Endodermal cell (in vitro differentiated cells): Measurements from ENCODE around the gene ZNF516. TPM values are rescaled to one million over a fixed set of nuclear protein-coding genes. Genes with fewer than 3 reads are reported as not detected.

Experiments used
- DNase-seq: peaks from one replicate; pipeline ENCODE4 v3.0.0-alpha.2; 2017
- H3K27ac ChIP-seq: 2 replicates; pipeline ENCODE4 v1.5.1; 2013; ENCODE audit warnings: mild to moderate bottlenecking, low read depth, low read length, moderate library complexity
- H3K27me3 ChIP-seq: 2 replicates; pipeline ENCODE4 v1.6.1; 2013; ENCODE audit warnings: mild to moderate bottlenecking, low read length, moderate library complexity; ENCODE audit not compliant: insufficient read depth, control insufficient read depth, poor library complexity, severe bottlenecking
- H3K36me3 ChIP-seq: 2 replicates; pipeline ENCODE4 v1.7.0; 2013; ENCODE audit warnings: mild to moderate bottlenecking, low read length, moderate library complexity; ENCODE audit not compliant: control insufficient read depth, insufficient read depth
- H3K4me1 ChIP-seq: one replicate; pipeline ENCODE4 v1.7.0; 2013; ENCODE audit warnings: low read length; ENCODE audit not compliant: control insufficient read depth, insufficient read depth
- H3K4me3 ChIP-seq: 2 replicates; pipeline ENCODE4 v1.5.1; 2013; ENCODE audit warnings: mild to moderate bottlenecking, low read length, moderate library complexity
- H3K9ac ChIP-seq: 2 replicates; pipeline ENCODE4 v1.6.1; 2013; ENCODE audit warnings: mild to moderate bottlenecking, low read length, moderate library complexity; ENCODE audit not compliant: poor library complexity, severe bottlenecking; ENCODE audit errors: extremely low read depth
- H3K9me3 ChIP-seq: 2 replicates; pipeline ENCODE4 v1.6.1; 2013; ENCODE audit warnings: mild to moderate bottlenecking, low read length, moderate library complexity; ENCODE audit not compliant: control insufficient read depth
- H3K27ac Mint-ChIP-seq: 2 replicates; pipeline ENCODE4 v1.8.0; 2020; ENCODE audit warnings: mixed read lengths
- H3K27me3 Mint-ChIP-seq: 2 replicates; pipeline ENCODE4 v1.8.0; 2021; ENCODE audit warnings: mild to moderate bottlenecking, mixed read lengths; ENCODE audit not compliant: insufficient read depth
- H3K36me3 Mint-ChIP-seq: 2 replicates; pipeline ENCODE4 v1.8.0; 2020; ENCODE audit warnings: low read depth, mixed read lengths
- H3K4me1 Mint-ChIP-seq: 2 replicates; pipeline ENCODE4 v1.8.0; 2020; ENCODE audit warnings: mixed read lengths
- H3K4me3 Mint-ChIP-seq: 2 replicates; pipeline ENCODE4 v1.8.0; 2020; ENCODE audit warnings: mild to moderate bottlenecking, moderate library complexity, mixed read lengths
- H3K9me3 Mint-ChIP-seq: 2 replicates; pipeline ENCODE4 v1.8.0; 2020; ENCODE audit warnings: mild to moderate bottlenecking, mixed read lengths
- WGBS, 2 experiments: methylation state at CpG; one replicate each; pipeline versions ENCODE4 v1.1.5 to v1.1.7; 2013; ENCODE audit warnings: missing lambda C conversion rate in 2 of 2, mixed read lengths in 1 of 2; ENCODE audit not compliant: insufficient coverage in 1 of 2, insufficient read length in 1 of 2; 5-methylcytosine and 5-hydroxymethylcytosine counted together
- total RNA-seq, 2 donors: library from RNA; stranded (reverse); fragmentation: NEBNext Ultra II Directional in 1 of 2; extraction: Animal tissue kit (Norgen Biotek cat#: 25700) in 1 of 2; gene quantifications; 2 replicates in 1 of 2; 3 replicates in 1 of 2; pipeline ENCODE4 v1.2.1, GENCODE V29; 2021
- TF ChIP-seq, protein P1 (sequence below): fragments of 200-600 bp; sonication (generic); conservative IDR thresholded peaks from 2 replicates; pipeline ENCODE4 v1.5.0; 2021; ENCODE audit warnings: antibody characterized with exemption, mild to moderate bottlenecking

ZNF516 gene
- total RNA-seq, 2 donors from 2014 or later: 60.2 to 77.9 TPM

DNA sequence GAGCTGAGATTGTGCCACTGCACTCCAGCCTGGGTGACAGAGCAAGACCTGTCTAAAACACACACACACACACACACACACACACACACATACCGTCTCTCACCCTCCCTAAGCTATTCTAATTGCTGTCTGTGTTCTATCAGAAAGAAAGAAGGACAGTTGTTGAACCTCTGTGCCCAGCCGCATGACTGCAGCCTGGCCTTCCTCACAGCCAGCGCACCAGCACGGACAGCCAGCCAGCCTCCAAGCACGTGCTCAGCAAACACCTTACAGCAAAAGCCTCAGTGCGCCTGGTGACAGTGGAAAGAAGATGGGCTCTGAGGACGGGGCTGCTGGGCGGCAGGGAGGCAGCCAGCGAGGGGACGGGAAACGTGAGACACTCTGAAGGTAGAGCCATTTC, 58.0 kb downstream of the ZNF516 start:
- H3K27me3 Mint-ChIP-seq: no peaks in the 10 kb centered on the region
- DNase-seq: peak; percentile 34
- H3K36me3 ChIP-seq: peaks cover 39% of the 10 kb centered on the region
- H3K27me3 ChIP-seq: no peaks in the 10 kb centered on the region
- H3K9me3 Mint-ChIP-seq: no peaks in the 10 kb centered on the region
- H3K4me1 Mint-ChIP-seq: no peaks in the 10 kb centered on the region
- H3K4me3 ChIP-seq: no peak overlapping the region
- H3K27ac Mint-ChIP-seq: no peak overlapping the region
- 88 to 94% methylated on average over 6 to 11 of the region's 11 CpGs for WGBS, 2 experiments
- no peak overlapping the region for H3K4me3 Mint-ChIP-seq
- no peak overlapping the region for H3K9ac ChIP-seq
- peaks cover 36% of the 10 kb centered on the region for H3K36me3 Mint-ChIP-seq
- H3K27ac ChIP-seq: no peak overlapping the region
- H3K4me1 ChIP-seq: no peaks in the 10 kb centered on the region
- TF ChIP-seq, protein P1, sequence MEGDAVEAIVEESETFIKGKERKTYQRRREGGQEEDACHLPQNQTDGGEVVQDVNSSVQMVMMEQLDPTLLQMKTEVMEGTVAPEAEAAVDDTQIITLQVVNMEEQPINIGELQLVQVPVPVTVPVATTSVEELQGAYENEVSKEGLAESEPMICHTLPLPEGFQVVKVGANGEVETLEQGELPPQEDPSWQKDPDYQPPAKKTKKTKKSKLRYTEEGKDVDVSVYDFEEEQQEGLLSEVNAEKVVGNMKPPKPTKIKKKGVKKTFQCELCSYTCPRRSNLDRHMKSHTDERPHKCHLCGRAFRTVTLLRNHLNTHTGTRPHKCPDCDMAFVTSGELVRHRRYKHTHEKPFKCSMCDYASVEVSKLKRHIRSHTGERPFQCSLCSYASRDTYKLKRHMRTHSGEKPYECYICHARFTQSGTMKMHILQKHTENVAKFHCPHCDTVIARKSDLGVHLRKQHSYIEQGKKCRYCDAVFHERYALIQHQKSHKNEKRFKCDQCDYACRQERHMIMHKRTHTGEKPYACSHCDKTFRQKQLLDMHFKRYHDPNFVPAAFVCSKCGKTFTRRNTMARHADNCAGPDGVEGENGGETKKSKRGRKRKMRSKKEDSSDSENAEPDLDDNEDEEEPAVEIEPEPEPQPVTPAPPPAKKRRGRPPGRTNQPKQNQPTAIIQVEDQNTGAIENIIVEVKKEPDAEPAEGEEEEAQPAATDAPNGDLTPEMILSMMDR: no peak
- no peaks in the 10 kb centered on the region for H3K9me3 ChIP-seq

DNA sequence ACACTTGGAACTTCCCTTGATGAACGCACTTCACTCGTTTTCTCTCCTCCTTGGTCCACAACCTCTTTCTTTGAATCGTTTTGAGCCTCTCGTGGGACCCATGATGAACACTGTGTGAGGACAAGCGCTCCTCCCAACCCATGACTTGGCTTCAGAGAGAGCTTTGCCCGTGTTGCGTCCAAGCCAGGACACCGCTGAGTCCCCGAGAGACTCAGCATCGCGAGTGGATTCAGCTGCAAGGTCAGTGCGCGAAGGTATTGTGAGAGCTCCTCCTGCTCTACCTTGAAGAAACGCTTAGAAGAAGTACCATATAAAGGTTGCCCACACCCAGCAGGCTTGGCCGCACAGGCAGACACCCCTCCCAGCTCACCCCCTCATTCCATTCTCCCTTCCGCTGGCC, 58.7 kb downstream of the ZNF516 start:
- Mint-ChIP-seq H3K9me3 (no peaks in the 10 kb centered on the region), H3K36me3 (peaks cover 37% of the 10 kb centered on the region), H3K4me1 (no peaks in the 10 kb centered on the region), H3K27ac (no peak overlapping the region), H3K4me3 (no peak overlapping the region), H3K27me3 (no peaks in the 10 kb centered on the region)
- peaks cover 39% of the 10 kb centered on the region for H3K36me3 ChIP-seq
- no peak overlapping the region for H3K9ac ChIP-seq
- TF ChIP-seq, protein P1: no peak
- H3K27ac ChIP-seq: no peak overlapping the region
- H3K4me1 ChIP-seq: no peaks in the 10 kb centered on the region
- 96% methylated on average over 13 to 16 of the region's 16 CpGs for WGBS, 2 experiments
- H3K27me3 ChIP-seq: no peaks in the 10 kb centered on the region
- no peak overlapping the region for H3K4me3 ChIP-seq
- DNase-seq: no peak
- no peaks in the 10 kb centered on the region for H3K9me3 ChIP-seq

DNA sequence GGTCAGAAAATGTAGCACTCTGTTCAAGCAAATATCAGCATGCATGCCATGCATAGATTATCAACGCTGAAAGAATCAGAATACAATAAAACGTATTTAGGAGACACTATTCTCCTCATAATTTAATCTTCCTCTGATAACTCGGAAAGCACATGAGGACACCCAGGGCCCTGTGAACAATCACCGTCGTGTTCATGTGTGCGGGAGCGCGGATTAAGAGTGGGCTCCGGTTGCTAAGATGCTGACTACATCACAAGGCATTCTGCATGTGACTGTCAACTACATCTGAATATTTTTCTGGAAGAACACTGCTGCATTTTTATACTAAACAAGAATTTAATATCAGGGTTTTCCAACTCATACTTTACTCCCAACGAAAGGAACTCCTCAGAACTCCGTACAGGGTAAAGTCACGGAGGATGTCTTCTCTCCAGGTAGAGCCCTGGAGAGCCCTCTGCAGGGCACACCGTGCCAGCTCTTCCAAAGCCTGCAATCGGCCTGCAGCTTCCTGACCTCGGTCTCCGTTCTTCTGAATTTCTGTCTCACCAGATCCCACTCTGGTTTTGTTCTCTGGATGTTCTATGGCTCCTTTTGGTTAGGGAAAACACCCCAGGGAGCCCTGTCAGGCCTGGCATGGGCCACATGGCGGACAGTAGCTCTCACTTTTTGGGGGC, 59.6 kb downstream of the ZNF516 start:
- no peak overlapping the region for H3K27ac Mint-ChIP-seq
- Histone ChIP-seq H3K4me1 (no peaks in the 10 kb centered on the region), H3K27ac (no peak overlapping the region), H3K4me3 (no peak overlapping the region), H3K9me3 (no peaks in the 10 kb centered on the region), H3K9ac (no peak overlapping the region), H3K36me3 (peaks cover 32% of the 10 kb centered on the region), H3K27me3 (no peaks in the 10 kb centered on the region)
- TF ChIP-seq, protein P1: peak; percentile 73
- peaks cover 33% of the 10 kb centered on the region for H3K36me3 Mint-ChIP-seq
- 83 to 92% methylated on average over 13 to 17 of the region's 17 CpGs for WGBS, 2 experiments
- no peak overlapping the region for H3K4me3 Mint-ChIP-seq
- H3K27me3 Mint-ChIP-seq: no peaks in the 10 kb centered on the region
- H3K9me3 Mint-ChIP-seq: no peaks in the 10 kb centered on the region
- peak; percentile 57 for DNase-seq
- no peaks in the 10 kb centered on the region for H3K4me1 Mint-ChIP-seq
